PC-3 (cell line): ENCODE data around the gene TGM2.

Experiments used
- CTCF ChIP-seq: fragments of 300-600 bp; sonication (generic); conservative IDR thresholded peaks from 2 replicates; pipeline ENCODE4 v1.5.1; 2017; ENCODE audit warnings: antibody characterized with exemption, low read depth, mild to moderate bottlenecking, low read length
- EZH2 ChIP-seq: fragments of 300-600 bp; sonication (generic); IDR thresholded peaks from one replicate; pipeline ENCODE4 v1.6.1; 2017; ENCODE audit warnings: antibody characterized with exemption, mild to moderate bottlenecking, low read length; ENCODE audit not compliant: unreplicated experiment
- EZH2phosphoT487 ChIP-seq: fragments of 300-600 bp; sonication (generic); IDR thresholded peaks from 2 replicates; pipeline ENCODE4 v1.6.1; 2018; ENCODE audit warnings: mild to moderate bottlenecking, antibody characterized with exemption, low read length, borderline replicate concordance

- TF ChIP-seq EZH2phosphoT487 (no peak), EZH2 (no peak), CTCF (no peak)
Observed at GRCh38 chr20:38187517-38187916, 22.4 kb upstream of the TGM2 start.
